ENCODE results near the gene TDRD7.

TDRD7 gene, protein sequence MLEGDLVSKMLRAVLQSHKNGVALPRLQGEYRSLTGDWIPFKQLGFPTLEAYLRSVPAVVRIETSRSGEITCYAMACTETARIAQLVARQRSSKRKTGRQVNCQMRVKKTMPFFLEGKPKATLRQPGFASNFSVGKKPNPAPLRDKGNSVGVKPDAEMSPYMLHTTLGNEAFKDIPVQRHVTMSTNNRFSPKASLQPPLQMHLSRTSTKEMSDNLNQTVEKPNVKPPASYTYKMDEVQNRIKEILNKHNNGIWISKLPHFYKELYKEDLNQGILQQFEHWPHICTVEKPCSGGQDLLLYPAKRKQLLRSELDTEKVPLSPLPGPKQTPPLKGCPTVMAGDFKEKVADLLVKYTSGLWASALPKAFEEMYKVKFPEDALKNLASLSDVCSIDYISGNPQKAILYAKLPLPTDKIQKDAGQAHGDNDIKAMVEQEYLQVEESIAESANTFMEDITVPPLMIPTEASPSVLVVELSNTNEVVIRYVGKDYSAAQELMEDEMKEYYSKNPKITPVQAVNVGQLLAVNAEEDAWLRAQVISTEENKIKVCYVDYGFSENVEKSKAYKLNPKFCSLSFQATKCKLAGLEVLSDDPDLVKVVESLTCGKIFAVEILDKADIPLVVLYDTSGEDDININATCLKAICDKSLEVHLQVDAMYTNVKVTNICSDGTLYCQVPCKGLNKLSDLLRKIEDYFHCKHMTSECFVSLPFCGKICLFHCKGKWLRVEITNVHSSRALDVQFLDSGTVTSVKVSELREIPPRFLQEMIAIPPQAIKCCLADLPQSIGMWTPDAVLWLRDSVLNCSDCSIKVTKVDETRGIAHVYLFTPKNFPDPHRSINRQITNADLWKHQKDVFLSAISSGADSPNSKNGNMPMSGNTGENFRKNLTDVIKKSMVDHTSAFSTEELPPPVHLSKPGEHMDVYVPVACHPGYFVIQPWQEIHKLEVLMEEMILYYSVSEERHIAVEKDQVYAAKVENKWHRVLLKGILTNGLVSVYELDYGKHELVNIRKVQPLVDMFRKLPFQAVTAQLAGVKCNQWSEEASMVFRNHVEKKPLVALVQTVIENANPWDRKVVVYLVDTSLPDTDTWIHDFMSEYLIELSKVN

DNA sequence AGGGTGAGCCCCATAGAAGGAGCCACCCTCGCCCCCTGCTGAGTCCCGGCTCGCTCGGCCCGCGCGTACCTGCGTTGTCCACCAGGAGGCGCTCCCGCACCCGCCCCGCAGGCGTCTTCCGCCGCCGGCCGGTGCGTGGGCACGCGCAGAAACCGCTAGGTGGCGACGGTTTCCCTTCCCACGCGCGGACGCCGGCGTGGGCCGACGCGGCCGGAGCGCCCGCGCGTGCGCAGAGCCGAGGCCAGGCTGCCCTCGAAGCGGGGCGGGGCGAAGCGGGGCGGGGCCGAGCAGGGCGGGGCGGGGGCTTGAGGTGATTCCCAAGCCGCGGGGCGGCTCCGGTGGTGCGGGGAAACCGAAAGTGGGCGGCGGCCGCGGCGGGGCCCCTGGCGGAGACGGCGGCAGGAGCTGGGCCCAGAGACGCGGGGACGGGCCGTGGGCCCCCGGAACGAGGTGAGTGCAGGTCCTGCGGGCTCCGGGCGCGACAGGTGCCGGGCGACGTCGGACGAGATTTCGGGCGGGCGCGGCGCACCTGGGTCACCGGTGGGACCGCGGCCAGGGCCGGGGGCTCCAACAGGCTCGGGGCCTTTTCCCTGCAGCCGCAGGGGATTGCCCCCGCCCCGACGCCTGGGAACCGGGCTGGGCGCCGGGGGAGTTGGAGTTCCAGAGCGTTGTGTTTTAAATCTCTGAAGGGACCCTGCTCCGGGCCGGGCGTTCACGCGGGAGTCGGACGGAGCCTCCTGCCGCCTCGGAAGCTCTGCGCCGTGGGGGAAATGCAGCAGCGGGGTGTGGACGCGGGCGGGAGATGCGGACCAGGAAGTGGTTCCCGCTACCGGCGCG, at the start of gene TDRD7:
Gene TDRD7, plus strand, starts transcription at position 308 of the 837 bp plus-strand sequence. CDS start 16,370 bp downstream, outside the sequence.
- DNase-seq, result peak; percentile 60 to 82

- DNase-seq, result no peak
Observed at GRCh38 chr9:97362777-97363545, 48.9 kb upstream of the TDRD7 start.

- DNase-seq, result no peak
Observed at GRCh38 chr9:97363661-97364299, 48.1 kb upstream of the TDRD7 start.

DNA sequence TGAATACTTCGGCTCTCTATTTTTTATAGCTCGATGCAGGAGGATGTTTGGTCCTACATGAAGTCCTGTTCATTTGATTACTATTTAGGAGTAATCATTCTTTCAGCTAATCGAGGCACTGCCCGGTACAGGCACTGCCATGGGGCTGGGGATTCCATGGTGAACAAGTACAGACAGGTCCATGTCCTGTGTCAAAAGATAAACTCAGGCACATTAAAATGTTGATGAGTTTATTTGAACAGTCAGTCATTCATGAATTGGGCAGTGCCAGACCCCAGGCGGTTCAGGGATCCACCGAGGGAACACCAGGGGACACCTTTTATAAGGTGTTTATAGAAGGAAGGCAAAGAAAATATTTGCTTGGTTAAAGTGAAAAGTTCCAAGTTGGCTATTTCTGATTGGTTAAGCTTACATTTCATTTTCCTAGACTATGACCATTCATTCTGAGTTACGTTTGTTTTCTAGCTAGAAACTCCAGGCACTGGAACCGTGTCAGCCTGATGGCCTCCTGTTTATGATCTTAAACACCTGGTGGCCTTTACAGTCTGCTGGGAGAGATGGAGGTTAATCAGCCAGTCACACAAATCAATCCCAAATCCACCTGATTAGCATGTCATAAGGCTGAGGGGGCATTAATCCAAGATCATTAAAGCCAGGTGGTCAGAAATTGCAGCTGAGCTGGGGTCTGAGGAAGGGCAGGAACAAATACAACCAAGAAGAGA, 47.0 kb upstream of the TDRD7 start:
- no peak for DNase-seq

DNA sequence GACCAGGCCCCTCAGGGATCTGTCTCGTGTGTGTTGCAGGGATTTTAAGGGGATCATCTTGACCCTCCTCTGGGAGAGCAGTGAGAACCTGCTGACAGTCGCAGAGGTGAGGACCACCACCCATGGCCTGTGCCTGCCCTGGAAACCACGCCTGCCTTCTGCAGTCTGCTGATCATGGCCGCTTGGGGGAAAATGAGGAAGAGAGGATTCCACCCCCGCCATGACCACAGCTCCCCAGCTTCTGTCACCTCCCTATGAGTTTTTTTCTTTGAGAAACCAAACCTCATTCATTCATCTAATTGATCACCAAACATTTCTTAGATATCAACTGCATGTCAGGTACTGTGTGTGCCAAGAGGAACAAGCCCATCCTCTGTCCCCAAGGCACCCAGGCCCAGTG, 46.3 kb upstream of the TDRD7 start:
- no peak for DNase-seq

GRCh38 chr9:97366476-97366875, 45.4 kb upstream of the TDRD7 start:
- DNase-seq, result no peak

GRCh38 chr9:97366889-97367288, 45.0 kb upstream of the TDRD7 start:
- no peak for DNase-seq

DNA sequence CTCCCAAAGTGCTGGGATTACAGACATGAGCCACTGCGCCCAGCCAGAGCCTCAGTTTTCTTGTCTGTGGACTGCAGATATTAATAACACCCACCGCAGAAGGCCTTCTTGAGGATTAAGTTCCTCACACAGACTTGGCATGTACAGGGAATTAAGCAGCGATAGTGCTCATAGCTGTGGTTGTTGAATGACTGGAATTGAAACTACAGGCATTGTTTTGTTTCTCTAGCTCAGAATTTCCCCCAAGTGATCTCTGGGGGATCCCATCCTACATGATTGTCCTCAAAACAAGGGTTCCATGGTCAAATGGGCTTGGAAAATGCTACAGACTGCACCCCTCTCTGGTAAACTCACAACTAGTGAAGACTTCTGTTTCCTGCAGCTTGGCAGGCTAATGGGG, 44.2 kb upstream of the TDRD7 start:
- DNase-seq, result no peak

DNA sequence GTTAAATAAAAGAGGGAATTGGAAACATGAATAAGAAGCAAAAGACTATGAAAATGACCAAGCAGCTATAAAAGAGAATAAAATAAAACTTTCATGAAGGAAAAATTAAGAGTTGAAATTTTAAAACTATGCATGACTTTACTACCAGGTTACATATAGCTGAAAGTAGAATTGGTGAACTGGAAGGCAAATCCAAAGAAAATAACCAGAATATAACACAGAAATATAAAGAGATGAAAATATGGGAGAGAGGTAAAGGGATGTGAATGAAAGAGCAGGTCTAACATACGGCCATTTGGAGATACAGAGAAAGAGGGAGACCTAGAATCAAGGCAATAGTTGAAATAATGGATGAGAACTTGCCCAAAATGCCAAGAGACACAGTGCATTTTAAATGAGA, 42.9 kb upstream of the TDRD7 start:
- no peak for DNase-seq

DNA sequence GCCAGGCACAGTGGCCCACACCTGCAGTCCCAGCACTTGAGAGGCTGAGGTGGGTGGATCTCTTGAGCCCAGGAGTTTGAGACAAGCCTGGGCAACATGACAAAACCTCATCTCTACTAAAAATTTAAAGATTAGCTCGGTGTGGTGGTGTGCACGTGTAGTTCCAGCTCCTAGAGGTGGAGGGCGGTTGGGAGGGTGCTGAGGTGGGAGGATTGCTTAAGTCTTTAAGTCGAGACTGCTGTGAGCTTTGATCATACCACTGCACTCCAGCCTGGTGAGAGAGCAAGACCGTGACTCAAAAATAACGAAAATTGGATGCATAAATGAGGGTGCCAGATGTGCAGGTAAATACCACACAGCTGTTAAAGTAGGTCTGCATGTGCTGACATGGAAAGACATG, 39.3 kb upstream of the TDRD7 start:
- no peak for DNase-seq

GRCh38 chr9:97373331-97373730, 38.6 kb upstream of the TDRD7 start:
- no peak for DNase-seq

DNA sequence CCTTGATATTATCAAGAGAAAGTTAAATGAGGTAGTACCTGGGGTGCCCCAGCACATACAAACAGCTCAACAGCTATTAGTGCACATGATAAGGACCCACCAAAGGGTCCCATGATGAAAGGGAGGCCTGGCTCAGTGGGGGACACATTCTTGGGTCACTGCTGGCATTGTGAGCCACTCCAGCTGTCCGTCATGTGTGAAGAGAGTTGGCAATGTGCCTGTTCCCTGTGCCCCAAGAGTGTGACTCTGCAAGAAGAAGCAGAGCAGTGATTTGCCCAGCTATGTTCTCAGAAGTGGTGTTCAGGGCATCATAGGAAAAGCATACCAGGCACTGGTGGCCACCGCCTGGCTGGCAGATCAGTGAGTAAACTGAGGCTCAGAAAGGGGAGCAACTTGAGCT, 37.1 kb upstream of the TDRD7 start:
- no peak for DNase-seq

DNA sequence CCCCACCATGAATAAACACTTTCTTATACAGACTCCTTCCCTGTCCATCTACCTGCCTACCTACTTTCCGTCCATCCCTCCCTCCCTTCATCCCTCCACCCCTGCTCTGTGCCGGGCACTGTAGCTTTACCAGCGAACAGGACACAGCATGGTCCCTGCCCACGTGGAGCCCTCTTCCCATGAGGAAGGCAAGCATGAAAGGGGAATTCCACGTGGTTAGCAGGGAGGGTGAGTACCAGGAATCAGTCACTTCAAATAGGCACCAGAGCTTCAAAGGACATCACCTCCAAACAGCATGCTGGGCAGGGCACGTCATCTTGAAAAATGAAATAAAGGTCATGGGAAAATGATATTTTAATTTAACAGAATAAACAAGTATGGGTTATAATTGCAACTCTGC, 35.0 kb upstream of the TDRD7 start:
- no peak for DNase-seq

DNA sequence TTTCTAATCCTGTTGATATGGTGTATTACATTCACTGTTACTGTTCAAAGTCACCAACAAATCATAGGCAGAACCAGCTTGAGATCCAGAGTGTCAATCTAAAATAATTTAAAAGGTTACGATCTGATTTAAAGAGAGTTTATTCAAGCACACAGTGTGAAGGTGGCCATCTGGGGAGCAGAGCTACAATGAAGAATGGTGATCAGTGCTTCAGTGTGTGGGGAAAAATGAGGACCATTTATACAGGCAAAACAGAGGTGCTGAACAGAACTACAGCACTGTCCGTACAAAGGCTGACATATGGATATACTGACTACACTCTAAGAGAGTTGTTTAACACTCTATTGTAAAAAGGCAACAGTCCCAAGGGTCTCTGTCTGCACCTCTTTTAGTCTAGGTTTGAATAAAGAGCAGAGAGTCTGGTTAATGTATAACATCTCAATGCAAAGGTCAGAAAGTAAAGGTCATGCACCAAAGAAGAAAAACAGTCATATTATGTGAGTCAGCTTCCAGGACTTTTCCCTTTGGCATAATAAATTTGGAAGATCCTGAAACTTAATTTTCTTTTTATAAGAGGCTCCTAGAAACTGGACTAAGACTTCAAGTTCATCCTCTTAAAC, 29.7 kb upstream of the TDRD7 start:
- DNase-seq, result no peak

GRCh38 chr9:97384406-97385262, 27.3 kb upstream of the TDRD7 start:
- no peak for DNase-seq

- no peak for DNase-seq
Observed at GRCh38 chr9:97385626-97386264, 26.2 kb upstream of the TDRD7 start.

DNA sequence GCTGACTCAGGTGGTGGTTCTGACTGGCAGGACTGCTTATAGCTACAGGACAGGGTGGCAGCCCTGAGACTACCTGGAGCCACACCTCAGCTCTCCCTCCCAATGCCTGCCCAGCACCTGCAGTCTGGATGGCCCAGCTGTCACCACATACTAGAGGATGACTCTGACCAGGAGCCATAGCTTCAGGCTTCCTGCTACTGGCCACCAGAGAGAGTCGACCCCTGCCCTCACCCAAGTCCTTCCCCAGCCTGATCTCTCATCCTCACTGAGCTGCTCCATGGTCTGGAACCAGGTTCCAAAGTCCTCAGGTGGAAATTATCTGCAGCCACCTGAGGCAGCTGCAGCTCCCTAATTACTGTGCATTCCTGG, 25.6 kb upstream of the TDRD7 start:
- DNase-seq, result no peak

DNA sequence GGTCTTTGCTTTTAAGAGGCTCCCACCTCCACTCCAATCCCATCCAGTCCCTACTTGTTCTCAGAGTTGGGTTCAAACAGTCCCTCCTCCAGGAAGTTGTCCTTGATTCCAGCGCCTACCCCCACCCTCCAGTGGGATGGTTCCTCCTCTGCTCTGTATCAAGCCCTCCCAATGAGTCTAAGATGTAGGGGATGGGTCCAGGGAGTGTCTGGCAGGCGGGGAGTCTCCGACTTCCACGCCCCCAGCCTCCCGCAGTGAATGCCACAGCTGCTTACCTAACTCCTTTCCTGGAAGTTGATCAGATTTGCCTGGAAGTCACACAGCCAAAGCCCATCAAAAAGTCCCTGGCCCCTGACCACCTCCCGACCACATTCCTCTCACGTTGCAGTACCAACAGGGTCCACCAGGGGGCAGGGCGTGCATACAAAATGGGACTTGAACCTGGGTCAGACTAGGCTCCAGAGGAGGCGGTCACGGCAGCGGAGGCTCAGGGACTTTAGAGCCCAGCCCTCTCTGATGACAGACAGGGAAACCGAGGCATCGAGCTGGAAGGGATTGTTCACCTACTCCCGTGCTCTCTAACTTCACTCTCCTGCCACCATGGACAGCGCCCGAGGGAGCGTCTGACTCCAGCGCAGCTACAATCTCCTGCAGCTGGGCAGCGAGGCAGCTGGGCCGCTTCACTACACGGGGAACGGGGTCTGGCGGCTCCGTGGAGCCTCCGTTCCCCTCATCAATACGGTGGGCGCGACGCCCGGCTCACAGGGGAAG, 25.0 kb upstream of the TDRD7 start:
- peak; percentile 32 to 73 for DNase-seq

All from bone marrow (tissue), 2 donors.